Osteocyte (in vitro differentiated cells): Measurements from ENCODE around the gene SIK3. TPM values are rescaled to one million over a fixed set of nuclear protein-coding genes. Genes with fewer than 3 reads are reported as not detected.

Source experiments
- DNase-seq: peaks from one replicate; pipeline ENCODE4 v3.0.0; 2021; ENCODE audit warnings: mixed read lengths; ENCODE audit not compliant: unreplicated experiment; ENCODE audit errors: extremely low spot score
- H3K27ac Mint-ChIP-seq: one replicate; pipeline ENCODE4 v1.8.0; 2021; ENCODE audit warnings: mild to moderate bottlenecking, mixed read lengths; ENCODE audit not compliant: unreplicated experiment
- H3K27me3 Mint-ChIP-seq: one replicate; pipeline ENCODE4 v1.8.0; 2021; ENCODE audit warnings: mixed read lengths; ENCODE audit not compliant: unreplicated experiment
- H3K36me3 Mint-ChIP-seq: one replicate; pipeline ENCODE4 v1.8.0; 2021; ENCODE audit warnings: mixed read lengths; ENCODE audit not compliant: unreplicated experiment
- H3K4me1 Mint-ChIP-seq: one replicate; pipeline ENCODE4 v1.8.0; 2021; ENCODE audit warnings: mixed read lengths; ENCODE audit not compliant: unreplicated experiment
- H3K4me3 Mint-ChIP-seq: one replicate; pipeline ENCODE4 v1.8.0; 2021; ENCODE audit warnings: mild to moderate bottlenecking, moderate library complexity, mixed read lengths; ENCODE audit not compliant: unreplicated experiment
- H3K9me3 Mint-ChIP-seq: one replicate; pipeline ENCODE4 v1.8.0; 2021; ENCODE audit warnings: mixed read lengths; ENCODE audit not compliant: unreplicated experiment
- CTCF ChIP-seq: fragments of 200-600 bp; sonication (generic); IDR thresholded peaks from 2 replicates; pipeline ENCODE4 v1.5.0; 2021; ENCODE audit warnings: antibody characterized with exemption, mild to moderate bottlenecking, moderate library complexity
- total RNA-seq: library from RNA; stranded (reverse); gene quantifications from 2 replicates; pipeline ENCODE4 v1.2.1, GENCODE V29; 2021

SIK3 gene
- total RNA-seq, 1 donor from 2014 or later = 29.5 TPM

- no peaks in the 10 kb centered on the region for H3K27me3 Mint-ChIP-seq
- H3K36me3 Mint-ChIP-seq = no peaks in the 10 kb centered on the region
- H3K27ac Mint-ChIP-seq = no peak overlapping the region
Observed at GRCh38 chr11:117002639-117003299, 95.5 kb downstream of the SIK3 start.

GRCh38 chr11:117000014-117000737 is 98.1 kb downstream of the SIK3 start:
- H3K4me1 Mint-ChIP-seq = no peaks in the 10 kb centered on the region
- no peak for TF ChIP-seq CTCF
- H3K27ac Mint-ChIP-seq = no peak overlapping the region
- no peaks in the 10 kb centered on the region for H3K27me3 Mint-ChIP-seq
- no peaks in the 10 kb centered on the region for H3K36me3 Mint-ChIP-seq
- no peaks in the 10 kb centered on the region for H3K9me3 Mint-ChIP-seq
- no peak for DNase-seq
- H3K4me3 Mint-ChIP-seq = no peak overlapping the region

More at GRCh38 chr11:117002639-117003299, 95.5 kb downstream of the SIK3 start:
- H3K9me3 Mint-ChIP-seq = no peaks in the 10 kb centered on the region
- H3K4me3 Mint-ChIP-seq = no peak overlapping the region
- H3K4me1 Mint-ChIP-seq = no peaks in the 10 kb centered on the region
- DNase-seq = no peak
- no peak for TF ChIP-seq CTCF

- Mint-ChIP-seq H3K27me3 (no peaks in the 10 kb centered on the region), H3K4me1 (peaks cover 9% of the 10 kb centered on the region), H3K27ac (no peak overlapping the region), H3K36me3 (no peaks in the 10 kb centered on the region), H3K9me3 (no peaks in the 10 kb centered on the region), H3K4me3 (no peak overlapping the region)
- no peak for DNase-seq
- TF ChIP-seq CTCF = no peak
Observed at GRCh38 chr11:116997071-116997470, 101.2 kb downstream of the SIK3 start.

GRCh38 chr11:116994195-116994594 is 104.0 kb downstream of the SIK3 start:
- no peaks in the 10 kb centered on the region for H3K27me3 Mint-ChIP-seq
- no peak for TF ChIP-seq CTCF
- no peak overlapping the region for H3K4me3 Mint-ChIP-seq
- H3K4me1 Mint-ChIP-seq = peaks cover 21% of the 10 kb centered on the region
- no peaks in the 10 kb centered on the region for H3K9me3 Mint-ChIP-seq
- no peak for DNase-seq
- peak overlapping the region; percentile 50 for H3K27ac Mint-ChIP-seq
- H3K36me3 Mint-ChIP-seq = peaks cover 4% of the 10 kb centered on the region

GRCh38 chr11:116993599-116993998 is 104.6 kb downstream of the SIK3 start:
- H3K4me1 Mint-ChIP-seq = peaks cover 26% of the 10 kb centered on the region
- peaks cover 4% of the 10 kb centered on the region for H3K36me3 Mint-ChIP-seq
- TF ChIP-seq CTCF = no peak
- no peaks in the 10 kb centered on the region for H3K27me3 Mint-ChIP-seq
- no peaks in the 10 kb centered on the region for H3K9me3 Mint-ChIP-seq
- H3K27ac Mint-ChIP-seq = peak overlapping the region; percentile 77
- DNase-seq = no peak
- H3K4me3 Mint-ChIP-seq = no peak overlapping the region
